ENCODE measurements around the gene GNB5.

Gene GNB5

GRCh38 chr15:52139599-52140462, 51.4 kb downstream of the GNB5 start:
- DNase-seq, result peak; percentile 69

DNA sequence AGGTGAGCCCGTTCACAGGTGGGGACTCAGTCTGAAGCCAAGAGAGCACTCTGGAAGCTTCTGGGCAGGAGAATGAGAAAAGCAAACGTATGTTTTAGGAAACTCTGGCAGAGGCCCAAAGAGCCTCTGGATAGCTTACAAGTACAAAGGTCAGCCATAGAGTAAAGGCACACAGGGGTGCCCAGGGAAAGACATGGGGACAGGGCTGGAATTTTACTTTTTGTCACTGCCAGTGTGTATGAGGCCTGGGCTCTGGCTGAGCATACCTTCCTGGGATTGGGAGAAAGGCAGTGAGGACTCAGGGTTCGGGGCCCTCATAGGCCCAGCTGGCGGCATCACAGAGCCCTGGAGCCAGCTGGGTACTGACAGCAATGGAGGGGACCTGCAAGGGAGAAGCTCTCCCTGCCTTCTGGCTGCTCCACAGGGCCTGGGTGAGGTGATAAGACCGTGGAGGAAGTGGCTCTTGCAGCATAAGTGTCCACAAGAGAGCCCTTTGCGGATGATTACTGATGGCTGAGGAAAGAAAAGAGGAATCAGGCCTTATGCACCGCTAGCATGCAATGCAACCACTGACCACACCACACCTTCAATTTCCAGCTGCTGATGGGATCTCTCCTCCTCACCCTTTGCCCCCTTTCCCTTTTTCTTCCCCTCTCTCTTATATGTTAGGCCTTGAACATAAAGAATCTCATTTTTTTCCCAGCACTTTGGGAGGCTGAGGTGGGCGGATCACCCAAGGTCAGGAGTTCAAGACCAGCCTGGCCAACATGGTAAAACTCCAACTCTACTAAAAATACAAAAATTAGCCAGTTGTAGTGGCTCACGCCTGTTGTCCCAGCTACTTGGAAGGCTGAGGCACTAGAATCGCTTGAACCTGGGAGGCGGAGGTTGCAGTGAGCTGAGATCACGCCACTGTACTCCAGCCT, 53.5 kb downstream of the GNB5 start:
- no peak for DNase-seq

GRCh38 chr15:52136442-52136980, 54.7 kb downstream of the GNB5 start:
- no peak for DNase-seq

GRCh38 chr15:52134502-52135144, 56.6 kb downstream of the GNB5 start:
- DNase-seq, result no peak

- DNase-seq, result no peak
Observed at GRCh38 chr15:52133510-52134220, 57.5 kb downstream of the GNB5 start.

DNA sequence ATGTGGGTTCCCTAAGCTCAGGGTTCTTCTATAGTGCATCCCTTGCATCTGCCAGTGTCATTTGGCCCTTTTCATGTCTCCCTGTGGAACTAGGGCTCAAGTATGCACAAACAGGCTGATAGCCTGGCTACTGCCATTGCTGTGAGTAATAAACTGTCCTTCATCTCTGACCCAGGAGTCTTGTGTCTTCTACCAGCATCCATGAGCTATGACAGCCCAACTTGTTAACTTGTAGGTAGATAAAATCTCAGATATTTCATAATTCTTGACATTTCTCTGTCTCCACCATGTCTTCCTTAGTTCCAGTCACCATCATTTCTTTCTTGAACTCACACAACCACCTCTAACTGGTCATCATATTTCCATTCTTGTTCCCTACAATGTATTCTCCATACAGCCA, 59.1 kb downstream of the GNB5 start:
- DNase-seq, result no peak

GRCh38 chr15:52128568-52128967, 62.6 kb downstream of the GNB5 start:
- no peak for DNase-seq

DNA sequence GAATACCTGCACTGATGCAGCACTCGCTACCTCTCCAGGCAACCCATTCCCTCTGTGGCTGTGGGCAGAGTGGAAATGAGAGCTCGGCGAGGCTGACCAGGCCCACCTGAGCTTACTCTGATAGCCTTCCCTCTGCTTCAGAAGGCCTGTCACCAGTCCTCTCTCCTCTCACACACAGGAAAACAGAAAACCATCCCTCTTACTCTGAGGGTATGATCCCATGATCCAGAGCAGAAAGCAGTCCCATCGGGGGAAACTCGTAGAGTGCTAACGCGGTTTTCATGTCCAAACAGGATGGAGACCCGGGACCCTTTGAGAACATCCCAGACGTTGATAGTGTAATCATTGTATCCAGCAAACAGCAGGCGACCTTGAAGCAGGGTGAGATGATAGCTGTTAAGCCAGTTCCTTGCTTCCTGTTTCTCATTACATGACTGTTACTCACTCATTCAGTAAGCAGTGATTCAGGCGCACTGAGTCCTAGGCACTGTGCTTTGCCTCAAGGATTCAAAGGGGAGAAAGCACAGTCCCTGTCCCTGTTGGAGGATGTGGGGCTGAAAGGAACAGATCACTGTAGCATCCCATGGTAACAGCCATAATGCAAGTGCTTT, 66.8 kb downstream of the GNB5 start:
- DNase-seq, result peak; percentile 60

- DNase-seq, result no peak
Observed at GRCh38 chr15:52121896-52122295, 69.3 kb downstream of the GNB5 start.

GRCh38 chr15:52121006-52121405, 70.2 kb downstream of the GNB5 start:
- DNase-seq, result no peak

DNA sequence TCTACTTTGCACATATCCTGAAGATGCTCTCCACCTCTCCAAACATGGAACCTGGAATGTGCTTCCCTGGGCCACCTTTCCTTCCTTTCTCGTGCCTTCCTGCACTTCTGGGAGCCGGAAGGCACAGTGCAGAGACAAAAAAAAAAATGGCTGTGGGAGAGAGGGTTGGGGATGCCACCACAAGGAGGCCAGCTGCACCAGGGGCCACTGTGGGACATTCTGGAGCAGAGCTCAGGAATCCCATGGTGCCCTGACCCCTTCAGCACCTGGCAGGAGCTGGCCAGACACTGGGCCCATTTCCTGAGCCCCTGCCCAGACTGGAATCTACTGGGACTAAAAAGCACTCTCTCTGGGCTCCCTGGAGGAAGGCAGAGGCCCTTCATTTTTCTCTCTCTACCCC, 70.7 kb downstream of the GNB5 start:
- DNase-seq, result no peak

DNA sequence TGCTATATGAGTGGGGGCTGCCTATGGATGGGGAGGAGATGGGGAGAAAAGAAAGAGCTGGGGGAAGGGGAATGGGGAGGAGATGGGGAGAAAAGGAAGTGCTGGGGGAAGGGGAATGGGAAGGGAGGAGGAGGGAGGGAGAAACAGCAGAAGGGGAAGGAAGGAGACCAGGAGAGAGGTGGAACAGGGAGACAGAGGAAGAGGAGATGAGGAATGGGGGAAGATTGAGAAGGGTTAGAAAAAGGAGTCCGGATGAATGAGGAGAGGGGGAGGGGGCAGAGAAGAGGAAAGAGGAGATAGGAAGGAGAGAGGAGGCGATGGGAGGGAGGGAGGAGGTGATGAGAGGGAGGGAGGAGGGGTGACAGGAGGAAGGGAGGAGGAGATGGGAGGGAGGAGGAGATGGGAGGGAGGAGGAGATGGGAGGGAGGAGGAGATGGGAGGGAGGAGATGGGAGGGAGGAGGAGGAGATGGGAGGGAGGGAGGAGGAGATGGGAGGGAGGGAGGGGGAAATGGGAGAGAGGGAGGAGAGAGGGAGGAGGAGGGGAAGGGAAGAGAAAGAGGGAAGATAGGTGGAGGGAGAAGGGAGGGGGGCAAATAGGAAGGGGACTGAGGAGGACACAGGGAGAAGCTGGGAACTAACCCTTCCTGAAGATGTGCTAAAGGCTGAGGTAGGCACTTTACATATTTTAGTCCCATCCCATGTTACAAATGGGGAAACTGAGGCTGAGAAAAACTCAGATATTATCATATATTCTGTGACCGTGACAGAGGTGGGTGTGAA, 72.0 kb downstream of the GNB5 start:
- no peak for DNase-seq

DNA sequence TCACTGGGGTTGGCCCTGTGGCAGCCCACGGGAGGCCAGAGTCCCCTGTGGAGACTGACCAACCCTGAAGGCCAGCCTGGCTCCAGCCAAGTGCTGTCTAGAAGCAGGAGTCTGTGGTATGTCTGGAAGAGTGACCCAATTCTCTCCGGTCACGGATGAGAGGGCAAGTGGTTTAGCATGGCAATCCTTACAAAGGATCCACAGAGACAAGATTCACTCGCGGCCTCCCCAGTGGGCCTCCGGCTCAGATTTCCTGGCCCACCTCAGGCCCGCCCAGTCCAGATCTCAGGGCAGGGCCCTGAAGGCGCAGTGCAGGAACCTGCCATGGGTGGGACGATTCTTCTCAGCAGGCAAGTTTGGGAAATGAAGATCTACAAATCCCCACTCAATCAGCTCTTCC, 73.6 kb downstream of the GNB5 start:
- DNase-seq, result no peak

GRCh38 chr15:52115598-52116427, 75.4 kb downstream of the GNB5 start:
- DNase-seq, result no peak

GRCh38 chr15:52114261-52115055, 76.7 kb downstream of the GNB5 start:
- no peak for DNase-seq

DNA sequence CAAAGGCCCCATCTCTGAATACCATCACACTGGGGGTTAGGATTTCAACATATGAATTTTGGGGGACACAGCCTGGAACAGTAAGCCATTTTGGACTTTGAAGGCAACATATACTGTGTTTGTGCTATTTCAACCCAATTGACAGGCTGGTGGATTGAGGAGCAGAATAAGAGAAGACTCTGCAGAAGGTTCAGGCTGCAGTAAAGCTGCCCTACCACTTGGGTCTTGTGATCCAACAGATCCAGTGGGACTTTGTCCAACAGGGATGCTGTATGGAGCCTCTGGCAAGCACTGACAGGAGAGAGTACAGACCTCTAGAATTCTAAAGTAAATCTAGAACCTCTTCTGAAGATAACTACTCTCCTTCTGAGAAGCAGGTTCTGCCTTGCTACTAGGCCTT, 77.5 kb downstream of the GNB5 start:
- no peak for DNase-seq

DNA sequence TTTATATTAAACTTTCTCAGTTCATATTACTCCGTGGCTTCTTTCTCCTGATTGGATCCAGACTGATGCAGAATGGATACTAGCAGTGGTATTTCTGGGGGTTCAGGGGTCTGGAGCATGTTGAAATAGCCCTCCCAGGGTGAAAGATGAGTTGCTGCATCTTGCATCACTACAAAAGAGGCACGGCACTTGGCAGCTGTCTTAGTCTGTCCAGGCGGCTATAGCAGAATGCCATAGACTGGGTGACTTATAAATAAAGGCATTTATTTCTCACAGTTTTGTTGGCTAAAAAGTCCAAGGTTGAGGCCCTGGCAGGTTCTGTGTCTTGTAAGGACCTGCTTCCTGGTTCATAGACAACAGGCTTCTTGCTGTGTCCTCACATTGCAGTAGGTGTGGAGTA, 78.0 kb downstream of the GNB5 start:
- no peak for DNase-seq

- DNase-seq, result peak; percentile 19
Observed at GRCh38 chr15:52112203-52112750, 78.9 kb downstream of the GNB5 start.
